CD4-positive, alpha-beta memory T cell (primary cell): ENCODE results near the gene MAP2K5. TPM values are rescaled to one million over a fixed set of nuclear protein-coding genes. Genes with fewer than 3 reads are reported as not detected.

Experiments used
- CTCF ChIA-PET: fragments of 350-600 bp; sonication (Branson Sonifier 250); formaldehyde crosslinking; loops from one replicate; lab custom pipeline; 2021; ENCODE audit warnings: inconsistent platforms; ENCODE audit not compliant: partially characterized antibody; lab: Charles Lee
- POLR2A ChIA-PET: fragments of 350-600 bp; sonication (Branson Sonifier 250); formaldehyde crosslinking; loops from one replicate; lab custom pipeline; 2021; ENCODE audit not compliant: partially characterized antibody; lab: Charles Lee
- DNase-seq, 5 donors: peaks; one replicate each; pipeline versions ENCODE4 v3.0.0 to v3.0.0-alpha.2; 2020 to 2022; ENCODE audit warnings: mixed read lengths in 1 of 5
- H3K27ac ChIP-seq: one replicate; pipeline ENCODE4 v1.7.0; 2013; ENCODE audit warnings: low read depth, low read length
- H3K27me3 ChIP-seq: 2 replicates; pipeline ENCODE4 v1.7.0; 2013; ENCODE audit warnings: mild to moderate bottlenecking, low read length, moderate library complexity; ENCODE audit not compliant: insufficient read depth
- H3K36me3 ChIP-seq: 2 replicates; pipeline ENCODE4 v1.7.0; 2013; ENCODE audit warnings: mild to moderate bottlenecking, low read length, moderate library complexity; ENCODE audit not compliant: insufficient read depth
- H3K4me1 ChIP-seq: 2 replicates; pipeline ENCODE4 v1.7.0; 2013; ENCODE audit warnings: mild to moderate bottlenecking, low read length, moderate library complexity; ENCODE audit not compliant: insufficient read depth
- H3K4me3 ChIP-seq, 2 donors: one replicate each; pipeline ENCODE4 v1.7.0; 2013; ENCODE audit warnings: low read length in 2 of 2, mild to moderate bottlenecking in 1 of 2
- H3K9me3 ChIP-seq, 2 donors: one replicate each; pipeline ENCODE4 v1.7.0; 2013; ENCODE audit warnings: low read length in 2 of 2, control low read depth in 1 of 2; ENCODE audit not compliant: control insufficient read depth in 1 of 2
- H3K27ac Mint-ChIP-seq, 7 donors: one replicate each; pipeline ENCODE4 v1.8.0; 2020 to 2021; ENCODE audit warnings: mixed read lengths in 7 of 7, mild to moderate bottlenecking in 6 of 7, inconsistent platforms in 3 of 7, moderate library complexity in 3 of 7
- H3K27me3 Mint-ChIP-seq, 2 donors: one replicate each; pipeline ENCODE4 v1.8.0; 2020 to 2021; ENCODE audit warnings: mixed read lengths in 2 of 2
- H3K36me3 Mint-ChIP-seq, 2 donors: one replicate each; pipeline ENCODE4 v1.8.0; 2020 to 2021; ENCODE audit warnings: mixed read lengths in 2 of 2, inconsistent platforms in 1 of 2, mild to moderate bottlenecking in 1 of 2
- H3K4me1 Mint-ChIP-seq, 4 donors: one replicate each; pipeline ENCODE4 v1.8.0; 2020 to 2021; ENCODE audit warnings: mixed read lengths in 4 of 4, mild to moderate bottlenecking in 1 of 4
- H3K4me3 Mint-ChIP-seq, 8 donors: one replicate each; pipeline ENCODE4 v1.8.0; 2020 to 2021; ENCODE audit warnings: mixed read lengths in 8 of 8, mild to moderate bottlenecking in 7 of 8, moderate library complexity in 6 of 8, inconsistent platforms in 3 of 8
- H3K9me3 Mint-ChIP-seq, 8 donors: one replicate each; pipeline ENCODE4 v1.8.0; 2020 to 2021; ENCODE audit warnings: mixed read lengths in 8 of 8, mild to moderate bottlenecking in 5 of 8, inconsistent platforms in 3 of 8, moderate library complexity in 1 of 8
- intact Hi-C: fragments of 100-400 bp; cut with micrococcal nuclease; formaldehyde crosslinking; loops from one replicate; pipeline ENCODE4 v1.15.1; 2023
- polyA plus RNA-seq, 2 donors: library from polyadenylated mRNA; unstranded; fragments of 300-500 nt; fragmentation: Illumina TruSeq; gene quantifications; one replicate each; pipeline ENCODE4 v1.2.3, GENCODE V29; 2021
- total RNA-seq, 2 experiments: library from RNA; stranded (reverse); gene quantifications; one replicate each; pipeline ENCODE4 v1.2.3, GENCODE V29; 2021

The MAP2K5 gene
- total and polyA plus RNA-seq, 4 experiments from 2014 or later = 15.2 to 31.4 (median 24.9) TPM

GRCh38 chr15:67778968-67779548 is 236.6 kb downstream of the MAP2K5 start:
- Histone ChIP-seq H3K36me3 (no peaks in the 10 kb centered on the region), H3K4me3 (no peak overlapping the region), H3K4me1 (peaks cover 17% of the 10 kb centered on the region), H3K27me3 (no peaks in the 10 kb centered on the region), H3K9me3 (no peaks in the 10 kb centered on the region), H3K27ac (no peak overlapping the region)
- H3K27me3 Mint-ChIP-seq = no peaks in the 10 kb centered on the region
- peaks cover 7 to 14% (median 11%) of the 10 kb centered on the region in 4 donors for H3K4me1 Mint-ChIP-seq
- H3K36me3 Mint-ChIP-seq = peaks cover 16 to 31% of the 10 kb centered on the region in 2 donors
- DNase-seq = no peak
- H3K27ac Mint-ChIP-seq = no peak overlapping the region
- POLR2A ChIA-PET = no interaction called here
- H3K9me3 Mint-ChIP-seq = no peaks in the 10 kb centered on the region
- intact Hi-C loops = no loop called here
- H3K4me3 Mint-ChIP-seq = no peak overlapping the region
- CTCF ChIA-PET = interaction anchor here (0.7 to 1.8 kb wide), 2 partner anchors 17 to 57 kb away, joined by 3 to 6 read pairs; no protein-coding TSS in a partner anchor

GRCh38 chr15:67779549-67780111 is 237.1 kb downstream of the MAP2K5 start:
- Histone ChIP-seq H3K4me3 (no peak overlapping the region), H3K27me3 (no peaks in the 10 kb centered on the region), H3K27ac (no peak overlapping the region), H3K36me3 (no peaks in the 10 kb centered on the region), H3K9me3 (no peaks in the 10 kb centered on the region), H3K4me1 (peaks cover 23% of the 10 kb centered on the region)
- ChIA-PET CTCF (interaction anchor here (1.5 to 1.8 kb wide), 2 partner anchors 53 to 56 kb away, joined by 3 to 6 read pairs; no protein-coding TSS in a partner anchor), POLR2A (no interaction called here)
- Mint-ChIP-seq H3K36me3 (peaks cover 16 to 30% of the 10 kb centered on the region in 2 donors), H3K4me3 (no peak overlapping the region), H3K27me3 (no peaks in the 10 kb centered on the region), H3K27ac (no peak overlapping the region), H3K4me1 (peaks cover 13 to 20% (median 16%) of the 10 kb centered on the region in 4 donors), H3K9me3 (no peaks in the 10 kb centered on the region)
- no peak for DNase-seq
- intact Hi-C loops = no loop called here

GRCh38 chr15:67781061-67781460 is 238.6 kb downstream of the MAP2K5 start:
- no peak overlapping the region for H3K4me3 Mint-ChIP-seq
- peak overlapping the region in 1 of 7 donors; percentile 14 for H3K27ac Mint-ChIP-seq
- Histone ChIP-seq H3K4me3 (no peak overlapping the region), H3K9me3 (no peaks in the 10 kb centered on the region), H3K4me1 (peaks cover 37% of the 10 kb centered on the region), H3K27ac (no peak overlapping the region), H3K36me3 (no peaks in the 10 kb centered on the region), H3K27me3 (no peaks in the 10 kb centered on the region)
- no peaks in the 10 kb centered on the region for H3K27me3 Mint-ChIP-seq
- ChIA-PET POLR2A (interaction anchor here (7.4 kb wide), 1 partner anchor 57 kb away, joined by 82 read pairs; the partner anchor contains the start of gene RNU6-1), CTCF (interaction anchor here (1.5 to 7.9 kb wide), 3 partner anchors 52 to 324 kb away, joined by 3 to 84 read pairs (median 7); partner anchors contain the start of gene RNU6-1)
- peaks cover 21 to 31% (median 24%) of the 10 kb centered on the region in 4 donors for H3K4me1 Mint-ChIP-seq
- H3K36me3 Mint-ChIP-seq = peaks cover 16 to 24% of the 10 kb centered on the region in 2 donors
- intact Hi-C loops = no loop called here
- no peak for DNase-seq
- no peaks in the 10 kb centered on the region for H3K9me3 Mint-ChIP-seq

- Histone ChIP-seq H3K36me3 (no peaks in the 10 kb centered on the region), H3K4me3 (no peak overlapping the region), H3K4me1 (peaks cover 38% of the 10 kb centered on the region), H3K9me3 (no peaks in the 10 kb centered on the region), H3K27me3 (no peaks in the 10 kb centered on the region), H3K27ac (no peak overlapping the region)
- no peak for DNase-seq
- Mint-ChIP-seq H3K27ac (peak overlapping the region in 2 of 7 donors; percentile 41 to 60), H3K4me1 (peaks cover 21 to 31% (median 24%) of the 10 kb centered on the region in 4 donors), H3K27me3 (no peaks in the 10 kb centered on the region), H3K4me3 (no peak overlapping the region), H3K36me3 (peaks cover 14 to 25% of the 10 kb centered on the region in 2 donors), H3K9me3 (no peaks in the 10 kb centered on the region)
- ChIA-PET CTCF (interaction anchor here (1.0 to 7.9 kb wide), 5 partner anchors 43 to 325 kb away, joined by 5 to 84 read pairs (median 7); partner anchors contain the start of genes RNU6-1 and SKOR1), POLR2A (interaction anchor here (0.9 to 7.4 kb wide), 2 partner anchors 56 to 240 kb away, joined by 3 to 82 read pairs; partner anchors contain the start of genes MAP2K5 and RNU6-1)
- intact Hi-C loops = no loop called here
These were observed 239.6 kb downstream of the MAP2K5 start for GRCh38 chr15:67781907-67782690.

- Mint-ChIP-seq H3K36me3 (peaks cover 16 to 28% of the 10 kb centered on the region in 2 donors), H3K27me3 (no peaks in the 10 kb centered on the region), H3K27ac (peak overlapping the region in 2 of 7 donors; percentile 47 to 60), H3K4me3 (no peak overlapping the region), H3K4me1 (peaks cover 21 to 31% (median 24%) of the 10 kb centered on the region in 4 donors), H3K9me3 (no peaks in the 10 kb centered on the region)
- POLR2A ChIA-PET = interaction anchor here (0.9 to 7.4 kb wide), 3 partner anchors 50 to 240 kb away, joined by 3 to 82 read pairs (median 16); partner anchors contain the start of genes MAP2K5 and RNU6-1
- H3K36me3 ChIP-seq = no peaks in the 10 kb centered on the region
- no peaks in the 10 kb centered on the region for H3K9me3 ChIP-seq
- no peak overlapping the region for H3K27ac ChIP-seq
- no peak overlapping the region for H3K4me3 ChIP-seq
- CTCF ChIA-PET = interaction anchor here (0.7 to 7.9 kb wide), 7 partner anchors 20 to 1606 kb away, joined by 3 to 84 read pairs (median 6); partner anchors contain the start of genes RNU6-1 and SKOR1
- intact Hi-C loops = no loop called here
- DNase-seq = no peak
- H3K4me1 ChIP-seq = peaks cover 38% of the 10 kb centered on the region
- no peaks in the 10 kb centered on the region for H3K27me3 ChIP-seq
These were observed 240.1 kb downstream of the MAP2K5 start for GRCh38 chr15:67782691-67782991.

GRCh38 chr15:67783303-67783702 is 240.8 kb downstream of the MAP2K5 start:
- H3K27ac Mint-ChIP-seq = peak overlapping the region in 6 of 7 donors; percentile 62 to 89 (median 88)
- no peak overlapping the region for H3K27ac ChIP-seq
- peaks cover 15 to 28% of the 10 kb centered on the region in 2 donors for H3K36me3 Mint-ChIP-seq
- H3K4me1 Mint-ChIP-seq = peaks cover 21 to 31% (median 24%) of the 10 kb centered on the region in 4 donors
- intact Hi-C loops = loop anchor here (1.0 kb wide), 1 partner anchor 53 kb away; no protein-coding TSS in a partner anchor
- peak overlapping the region in 7 of 8 donors; percentile 25 to 64 (median 48) for H3K4me3 Mint-ChIP-seq
- peak; percentile 59 to 75 (median 66) for DNase-seq
- ChIA-PET CTCF (interaction anchor here (0.7 to 7.9 kb wide), 7 partner anchors 21 to 1607 kb away, joined by 3 to 84 read pairs (median 6); partner anchors contain the start of genes RNU6-1 and SKOR1), POLR2A (interaction anchor here (0.5 to 7.4 kb wide), 7 partner anchors 21 to 241 kb away, joined by 3 to 82 read pairs (median 3); partner anchors contain the start of genes MAP2K5 and RNU6-1)
- H3K27me3 ChIP-seq = no peaks in the 10 kb centered on the region
- no peaks in the 10 kb centered on the region for H3K27me3 Mint-ChIP-seq
- no peaks in the 10 kb centered on the region for H3K36me3 ChIP-seq
- peaks cover 38% of the 10 kb centered on the region for H3K4me1 ChIP-seq
- H3K9me3 ChIP-seq = no peaks in the 10 kb centered on the region
- H3K4me3 ChIP-seq = no peak overlapping the region
- H3K9me3 Mint-ChIP-seq = no peaks in the 10 kb centered on the region
